Measurements from ENCODE around the gene TP53AIP1.

The TP53AIP1 gene

GRCh38 chr11:128896356-128896755 is 46.3 kb downstream of the TP53AIP1 start:
- Mint-ChIP-seq H3K9me3 (no peaks in the 10 kb centered on the region), H3K36me3 (ENCODE audit: insufficient read depth) (peaks cover 2% of the 10 kb centered on the region), H3K4me1 (no peaks in the 10 kb centered on the region), H3K4me3 (no peak overlapping the region), H3K27me3 (peaks cover 38% of the 10 kb centered on the region), H3K27ac (ENCODE audit: low read depth) (no peak overlapping the region)
- ATAC-seq (replicated peaks; ENCODE audit: extremely low read depth, poor library complexity, severe bottlenecking) (no peak), DNase-seq (ENCODE audit: low spot score in 2 of 2) (no peak)

- Mint-ChIP-seq H3K36me3 (ENCODE audit: insufficient read depth) (peaks cover 2% of the 10 kb centered on the region), H3K27ac (ENCODE audit: low read depth) (no peak overlapping the region), H3K4me3 (no peak overlapping the region), H3K27me3 (peaks cover 46% of the 10 kb centered on the region), H3K9me3 (no peaks in the 10 kb centered on the region), H3K4me1 (peaks cover 6% of the 10 kb centered on the region)
- no peak for DNase-seq (ENCODE audit: low spot score in 2 of 2)
- ATAC-seq (replicated peaks; ENCODE audit: extremely low read depth, poor library complexity, severe bottlenecking), result no peak
Measured at GRCh38 chr11:128895526-128895925, 47.1 kb downstream of the TP53AIP1 start.

DNA sequence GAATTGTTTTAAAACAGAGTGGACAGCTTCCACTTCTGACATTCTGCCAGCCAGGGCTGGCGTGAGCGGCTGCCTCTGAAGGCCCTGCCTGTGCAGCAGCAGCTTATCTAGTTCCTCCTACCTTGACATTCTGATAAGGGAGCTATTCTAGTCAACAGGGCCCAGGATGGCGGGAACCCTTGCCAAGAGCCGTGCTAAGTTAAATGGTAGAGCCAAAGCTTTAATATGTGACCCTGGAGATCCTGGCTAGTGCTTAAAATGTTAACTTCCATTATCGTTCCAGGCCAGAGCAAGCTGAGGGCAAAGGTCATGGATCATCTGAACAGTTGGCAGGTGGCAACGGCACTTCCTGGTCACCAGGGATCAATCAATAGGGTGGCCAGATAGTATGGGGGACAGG is 48.0 kb downstream of the TP53AIP1 start:
- H3K36me3 Mint-ChIP-seq (ENCODE audit: insufficient read depth), result peaks cover 2% of the 10 kb centered on the region
- peaks cover 52% of the 10 kb centered on the region for H3K27me3 Mint-ChIP-seq
- H3K4me3 Mint-ChIP-seq, result no peak overlapping the region
- ATAC-seq (replicated peaks; ENCODE audit: extremely low read depth, poor library complexity, severe bottlenecking), result no peak
- no peaks in the 10 kb centered on the region for H3K9me3 Mint-ChIP-seq
- H3K4me1 Mint-ChIP-seq, result peaks cover 6% of the 10 kb centered on the region
- no peak for DNase-seq (ENCODE audit: low spot score in 2 of 2)
- no peak overlapping the region for H3K27ac Mint-ChIP-seq (ENCODE audit: low read depth)

GRCh38 chr11:128894286-128894681 is 48.4 kb downstream of the TP53AIP1 start:
- H3K9me3 Mint-ChIP-seq, result no peaks in the 10 kb centered on the region
- no peak overlapping the region for H3K4me3 Mint-ChIP-seq
- ATAC-seq (replicated peaks; ENCODE audit: extremely low read depth, poor library complexity, severe bottlenecking) (no peak), DNase-seq (ENCODE audit: low spot score in 2 of 2) (no peak)
- peaks cover 56% of the 10 kb centered on the region for H3K27me3 Mint-ChIP-seq
- peaks cover 2% of the 10 kb centered on the region for H3K36me3 Mint-ChIP-seq (ENCODE audit: insufficient read depth)
- peaks cover 6% of the 10 kb centered on the region for H3K4me1 Mint-ChIP-seq
- H3K27ac Mint-ChIP-seq (ENCODE audit: low read depth), result no peak overlapping the region

DNA sequence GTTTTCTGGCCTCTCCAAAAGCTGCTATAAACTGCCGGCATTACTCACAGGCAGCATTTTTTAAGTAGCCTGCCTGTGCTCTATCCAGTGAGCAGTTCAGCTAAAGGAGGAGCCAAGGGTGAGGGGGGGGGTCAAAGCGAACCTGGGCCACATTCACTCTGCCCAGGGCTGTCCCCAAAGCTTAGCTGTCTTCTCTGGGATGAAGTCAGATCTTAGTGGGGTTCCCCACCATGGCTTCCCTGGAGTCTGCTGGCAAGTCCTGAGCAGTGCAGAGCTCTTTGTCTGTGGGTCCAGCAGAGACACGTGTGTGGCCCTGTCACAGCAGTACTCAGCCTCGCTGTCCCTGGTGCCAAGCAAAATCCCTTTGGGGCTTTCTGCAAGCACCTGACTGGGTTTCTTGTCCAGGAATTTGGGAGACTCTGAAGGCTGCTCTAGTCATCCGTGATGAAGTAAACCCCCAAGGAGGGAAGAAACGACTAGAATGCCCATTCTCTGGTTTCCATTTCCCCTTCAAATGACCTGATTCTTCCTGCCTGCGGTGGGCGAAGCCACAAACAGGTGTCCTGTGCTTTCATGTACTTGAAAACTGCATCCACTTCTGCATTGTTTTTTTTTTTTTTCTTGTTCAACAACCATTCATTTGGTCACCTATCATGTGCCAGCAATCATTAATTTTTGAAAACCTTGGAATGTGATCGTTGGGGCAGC is 48.9 kb downstream of the TP53AIP1 start:
- Mint-ChIP-seq H3K36me3 (ENCODE audit: insufficient read depth) (peaks cover 2% of the 10 kb centered on the region), H3K9me3 (no peaks in the 10 kb centered on the region), H3K4me3 (no peak overlapping the region), H3K27me3 (peaks cover 62% of the 10 kb centered on the region), H3K27ac (ENCODE audit: low read depth) (no peak overlapping the region), H3K4me1 (peaks cover 6% of the 10 kb centered on the region)
- ATAC-seq (replicated peaks; ENCODE audit: extremely low read depth, poor library complexity, severe bottlenecking) (no peak), DNase-seq (ENCODE audit: low spot score in 2 of 2) (no peak)

GRCh38 chr11:128892866-128893565 is 49.7 kb downstream of the TP53AIP1 start:
- Mint-ChIP-seq H3K27ac (ENCODE audit: low read depth) (no peak overlapping the region), H3K27me3 (peaks cover 69% of the 10 kb centered on the region), H3K36me3 (ENCODE audit: insufficient read depth) (peaks cover 3% of the 10 kb centered on the region), H3K4me3 (no peak overlapping the region), H3K4me1 (peaks cover 6% of the 10 kb centered on the region), H3K9me3 (no peaks in the 10 kb centered on the region)
- ATAC-seq (replicated peaks; ENCODE audit: extremely low read depth, poor library complexity, severe bottlenecking) (no peak), DNase-seq (ENCODE audit: low spot score in 2 of 2) (no peak)

DNA sequence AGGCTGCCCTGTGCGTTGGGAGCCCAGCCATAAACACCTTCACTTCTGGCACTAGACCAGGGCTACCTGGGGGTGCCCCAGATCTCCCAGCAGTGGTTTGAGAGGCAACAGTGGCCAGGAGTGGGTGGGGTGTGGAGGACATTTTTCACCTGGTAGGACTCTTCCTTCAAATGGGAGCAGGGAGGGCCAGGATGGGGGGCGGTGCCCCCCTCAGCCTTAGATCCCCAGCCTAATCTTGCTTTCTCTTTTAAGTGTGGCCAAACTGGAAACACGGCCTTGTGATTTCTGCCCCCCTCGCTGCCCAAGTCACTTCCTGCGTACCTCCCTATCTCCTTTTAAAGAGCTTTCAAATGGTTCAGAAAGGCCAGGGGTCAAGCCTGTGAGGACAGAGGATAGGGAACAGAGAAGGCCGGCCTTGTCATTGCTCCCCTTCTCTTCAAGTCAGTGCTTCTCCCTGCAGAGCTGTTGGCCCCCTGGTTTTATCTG is 50.7 kb downstream of the TP53AIP1 start:
- Mint-ChIP-seq H3K36me3 (ENCODE audit: insufficient read depth) (peaks cover 3% of the 10 kb centered on the region), H3K4me1 (peaks cover 8% of the 10 kb centered on the region), H3K27me3 (peaks cover 72% of the 10 kb centered on the region), H3K4me3 (peak overlapping the region; percentile 21), H3K27ac (ENCODE audit: low read depth) (no peak overlapping the region), H3K9me3 (no peaks in the 10 kb centered on the region)
- ATAC-seq (replicated peaks; ENCODE audit: extremely low read depth, poor library complexity, severe bottlenecking) (no peak), DNase-seq (ENCODE audit: low spot score in 2 of 2) (no peak)

DNA sequence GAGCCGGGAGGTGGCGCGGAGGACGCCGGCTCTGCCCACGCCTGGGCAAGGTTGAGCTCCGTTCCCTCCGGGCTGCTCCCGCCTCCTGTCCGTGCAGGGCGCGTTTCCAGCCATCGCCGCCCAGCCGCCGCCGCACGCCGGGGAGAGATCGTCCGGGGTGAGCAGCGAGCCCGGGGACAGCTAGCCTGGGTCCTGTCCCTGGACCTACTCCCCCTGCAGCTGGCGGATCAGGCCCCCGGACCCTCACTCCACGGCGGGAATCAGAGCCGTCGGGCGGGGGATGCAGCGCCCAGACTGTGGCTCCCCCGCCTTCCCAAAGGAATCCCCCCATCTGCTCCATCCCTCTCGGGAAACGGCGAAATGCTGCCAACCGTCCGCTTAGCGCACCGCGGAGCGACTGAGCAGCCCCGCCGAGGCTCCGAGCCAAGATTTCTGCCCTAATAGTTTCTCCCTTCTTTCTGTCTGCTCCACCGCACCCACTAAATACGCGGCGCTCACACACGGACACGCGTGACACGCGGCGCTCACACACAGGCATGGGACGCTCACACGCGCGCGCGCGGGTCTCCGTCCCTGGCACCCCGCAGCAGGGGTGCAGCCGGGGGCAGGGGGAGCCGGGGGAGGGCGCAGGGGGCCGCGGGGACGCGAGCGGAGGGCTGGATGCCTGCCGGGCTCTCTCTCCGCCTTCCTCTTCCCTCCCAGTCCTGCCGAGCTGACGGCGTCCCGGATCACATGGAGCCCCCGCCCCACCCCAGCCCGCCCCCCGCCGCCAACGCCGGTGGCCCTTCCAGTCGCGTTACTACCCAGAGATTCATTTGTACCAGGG is 51.9 kb downstream of the TP53AIP1 start, which contains the start of gene KCNJ5:
Gene KCNJ5 (plus strand): TSS at position 814 of the 826 bp plus-strand sequence. CDS start 19,918 bp downstream, outside the sequence.
- peak; percentile 34 for ATAC-seq (replicated peaks; ENCODE audit: extremely low read depth, poor library complexity, severe bottlenecking)
- Mint-ChIP-seq H3K27ac (ENCODE audit: low read depth) (no peak within 1 kb of the TSS), H3K4me1 (peaks cover 16% of the 10 kb centered on the region), H3K4me3 (peak within 1 kb of the TSS; percentile 54), H3K27me3 (peaks cover 66% of the 10 kb centered on the region), H3K36me3 (ENCODE audit: insufficient read depth) (peaks cover 3% of the 10 kb centered on the region), H3K9me3 (no peaks in the 10 kb centered on the region)
- no peak for DNase-seq (ENCODE audit: low spot score in 2 of 2)

DNA sequence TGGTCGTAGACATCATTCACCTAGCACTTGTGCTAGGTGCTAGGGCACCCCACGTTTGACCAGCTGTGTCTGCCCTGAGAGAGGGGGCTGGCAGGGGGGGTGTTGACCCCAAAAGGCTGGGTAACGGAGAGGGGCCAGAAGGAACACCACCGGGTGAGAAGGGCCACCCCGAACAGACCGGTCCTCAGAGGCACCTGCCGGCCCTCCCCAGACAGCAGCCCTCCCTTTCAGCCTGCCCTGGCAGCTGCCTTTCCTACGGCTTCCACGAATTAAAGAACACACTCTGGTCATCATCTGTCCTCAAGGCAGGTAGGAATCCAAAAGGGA is 52.5 kb downstream of the TP53AIP1 start:
- no peak for DNase-seq (ENCODE audit: low spot score in 2 of 2)
- ATAC-seq (replicated peaks; ENCODE audit: extremely low read depth, poor library complexity, severe bottlenecking), result no peak
- Mint-ChIP-seq H3K27me3 (peaks cover 63% of the 10 kb centered on the region), H3K36me3 (ENCODE audit: insufficient read depth) (peaks cover 3% of the 10 kb centered on the region), H3K9me3 (no peaks in the 10 kb centered on the region), H3K27ac (ENCODE audit: low read depth) (no peak overlapping the region), H3K4me1 (peaks cover 16% of the 10 kb centered on the region), H3K4me3 (peak overlapping the region; percentile 54)

GRCh38 chr11:128889657-128890213 is 52.9 kb downstream of the TP53AIP1 start:
- no peak for ATAC-seq (replicated peaks; ENCODE audit: extremely low read depth, poor library complexity, severe bottlenecking)

DNA sequence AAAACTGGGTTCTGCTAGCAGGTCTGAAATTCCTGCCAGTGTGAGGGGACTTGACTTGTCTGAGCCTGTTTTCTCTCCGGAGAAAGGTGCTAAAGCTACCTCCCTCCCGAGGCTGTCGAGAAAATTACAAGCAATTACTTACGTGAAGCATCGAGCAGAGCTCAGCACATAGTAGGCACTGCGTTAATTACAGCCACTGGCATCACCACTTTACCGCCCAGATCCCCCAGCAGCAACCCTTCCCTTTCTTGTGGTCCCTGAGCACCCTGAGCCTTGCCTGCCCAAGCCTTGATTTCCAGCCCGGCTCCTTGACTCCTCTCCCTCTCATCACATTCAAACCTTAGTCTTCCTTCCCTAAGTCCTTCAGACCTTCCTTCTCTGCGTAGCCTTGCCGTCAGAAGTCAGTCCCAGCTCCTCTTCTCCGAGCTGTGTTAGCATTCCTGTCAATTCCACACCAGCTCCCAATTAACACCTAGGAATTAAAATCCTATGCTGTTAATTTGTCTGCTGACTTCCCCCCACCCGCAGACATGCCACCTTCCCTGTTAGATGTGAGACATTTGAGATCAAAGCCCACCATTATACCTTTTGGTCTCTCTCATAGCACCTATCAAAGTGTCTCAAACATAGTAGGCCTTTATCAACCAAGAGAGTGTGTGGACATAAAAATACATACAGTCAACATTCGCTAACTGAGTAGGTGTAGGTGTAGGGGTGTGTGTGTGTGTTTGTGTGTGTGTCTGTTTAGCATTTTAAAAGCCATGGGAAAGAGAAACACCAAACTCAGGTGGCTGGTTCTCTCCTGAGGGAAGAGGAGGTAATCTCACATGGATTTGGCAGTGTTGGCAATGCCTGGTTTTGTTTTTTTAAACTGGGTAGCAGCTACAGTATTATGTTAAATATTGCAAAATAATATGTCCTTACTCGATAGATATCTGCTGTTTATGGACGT is 54.4 kb downstream of the TP53AIP1 start:
- Mint-ChIP-seq H3K27me3 (peaks cover 69% of the 10 kb centered on the region), H3K27ac (ENCODE audit: low read depth) (no peak overlapping the region), H3K36me3 (ENCODE audit: insufficient read depth) (peaks cover 3% of the 10 kb centered on the region), H3K4me3 (no peak overlapping the region), H3K9me3 (no peaks in the 10 kb centered on the region), H3K4me1 (peaks cover 16% of the 10 kb centered on the region)
- DNase-seq (ENCODE audit: low spot score in 2 of 2) (no peak), ATAC-seq (replicated peaks; ENCODE audit: extremely low read depth, poor library complexity, severe bottlenecking) (no peak)

More at GRCh38 chr11:128889657-128890213, 52.9 kb downstream of the TP53AIP1 start:
- peaks cover 3% of the 10 kb centered on the region for H3K36me3 Mint-ChIP-seq (ENCODE audit: insufficient read depth)
- peaks cover 16% of the 10 kb centered on the region for H3K4me1 Mint-ChIP-seq
- no peaks in the 10 kb centered on the region for H3K9me3 Mint-ChIP-seq
- no peak overlapping the region for H3K27ac Mint-ChIP-seq (ENCODE audit: low read depth)
- peak overlapping the region; percentile 54 for H3K4me3 Mint-ChIP-seq
- DNase-seq (ENCODE audit: low spot score in 2 of 2), result no peak
- H3K27me3 Mint-ChIP-seq, result peaks cover 66% of the 10 kb centered on the region
